Lung (tissue), 12 donors: Measurements from ENCODE around the gene ZNF576. TPM values are rescaled to one million over a fixed set of nuclear protein-coding genes. Genes with fewer than 3 reads are reported as not detected.

Experiments used
- ATAC-seq: fragments of 200-7000 bp; cut with Tn5 transposase; one replicate; pipeline ENCODE4 v1.9.1; 2020; ENCODE audit warnings: moderate number of reproducible peaks; ENCODE audit not compliant: insufficient read depth, low FRiP score
- DNase-seq, 3 donors: peaks; one replicate each; pipeline ENCODE4 v3.0.0-alpha.2; 2013 to 2017
- H3K27ac ChIP-seq, 2 donors: one replicate each; pipeline ENCODE4 v1.5.1; 2013; ENCODE audit warnings: mild to moderate bottlenecking in 2 of 2, moderate library complexity in 2 of 2, control low read depth in 1 of 2, inconsistent platforms in 1 of 2, low read depth in 1 of 2, low read length in 1 of 2
- H3K27me3 ChIP-seq, 3 donors: one replicate each; pipeline ENCODE4 v1.5.1; 2013; ENCODE audit warnings: low read length in 2 of 3; ENCODE audit not compliant: control insufficient read depth in 3 of 3, insufficient read depth in 3 of 3
- H3K36me3 ChIP-seq, 4 donors: one replicate each; pipeline ENCODE4 v1.5.1; 2013; ENCODE audit warnings: low read length in 4 of 4, mild to moderate bottlenecking in 1 of 4, moderate library complexity in 1 of 4; ENCODE audit not compliant: control insufficient read depth in 4 of 4, insufficient read depth in 4 of 4
- H3K4me1 ChIP-seq, 5 donors: one replicate each; pipeline ENCODE4 v1.5.1; 2013; ENCODE audit warnings: low read length in 5 of 5, mild to moderate bottlenecking in 2 of 5, moderate library complexity in 1 of 5; ENCODE audit not compliant: control insufficient read depth in 5 of 5, insufficient read depth in 5 of 5
- H3K4me3 ChIP-seq: one replicate; pipeline ENCODE4 v1.5.1; 2013; ENCODE audit warnings: mild to moderate bottlenecking, control low read depth, moderate library complexity
- H3K9ac ChIP-seq, 2 donors: one replicate each; pipeline ENCODE4 v1.5.1; 2013; ENCODE audit warnings: low read length in 2 of 2, control low read depth in 1 of 2; ENCODE audit not compliant: insufficient read depth in 1 of 2
- H3K9me3 ChIP-seq, 4 donors: one replicate each; pipeline ENCODE4 v1.5.1; 2013; ENCODE audit warnings: low read length in 3 of 4, mild to moderate bottlenecking in 1 of 4, moderate library complexity in 1 of 4; ENCODE audit not compliant: control insufficient read depth in 4 of 4, insufficient read depth in 3 of 4
- WGBS, 2 donors: extraction: QIAGEN DNeasy Blood & Tissue Kit; methylation state at CpG; one replicate each; pipeline ENCODE4 v1.1.7; 2013; 5-methylcytosine and 5-hydroxymethylcytosine counted together
- polyA plus RNA-seq, 2 donors: library from polyadenylated mRNA; stranded (reverse); fragments of 200-250 nt; gene quantifications; one replicate each; pipeline ENCODE4 v1.2.1, GENCODE V29; 2013
- total RNA-seq, 2 donors: library from RNA; depleted of rRNA in 1 of 2; stranded (reverse); fragments of >200 nt in 1 of 2; gene quantifications; one replicate each; pipeline ENCODE4 v1.2.1, GENCODE V29; 2014 to 2021
- TF ChIP-seq, protein P1 (sequence below): IDR thresholded peaks from 2 replicates; pipeline ENCODE4 v1.5.1; 2012; ENCODE audit warnings: mild to moderate bottlenecking; ENCODE audit errors: control extremely low read depth, extremely low read depth
- donor health status: control.
- donor health status: control.
- donor health status: Bipolar disorder and iron deficiency.
- donor health status: healthy.
- donor health status: DM: yes; HTN: yes; CAD: no.

The ZNF576 gene
- total and polyA plus RNA-seq, 4 donors, result 5.8 to 17.2 (median 12.3) TPM

DNA sequence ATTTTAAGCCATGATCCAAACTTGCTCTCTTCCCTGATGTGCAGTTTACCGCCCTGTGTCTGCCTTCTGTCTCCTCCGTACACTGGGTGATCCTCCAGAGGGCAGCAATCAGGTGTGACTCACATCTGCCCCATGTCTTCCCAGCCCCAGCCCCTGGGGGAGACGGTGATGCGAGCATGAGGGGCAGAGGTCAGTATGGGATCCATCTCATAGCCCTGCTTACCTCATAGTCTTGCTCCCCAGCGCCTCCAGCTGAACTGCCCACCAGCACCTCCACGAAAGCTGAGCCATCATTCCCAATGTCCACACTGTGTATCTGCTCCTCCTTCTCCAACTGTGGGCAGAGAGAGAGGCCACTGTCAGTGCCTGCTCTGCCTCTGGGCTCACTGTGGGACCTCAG lies 35.7 kb upstream of the ZNF576 start:
- H3K9ac ChIP-seq, result no peak overlapping the region
- peaks cover 0 to 28% (median 13%) of the 10 kb centered on the region in 4 donors for H3K36me3 ChIP-seq
- H3K4me3 ChIP-seq, result no peak overlapping the region
- no peaks in the 10 kb centered on the region for H3K9me3 ChIP-seq
- H3K4me1 ChIP-seq, result peaks cover 0 to 13% (median 0%) of the 10 kb centered on the region in 5 donors
- ATAC-seq (no peak), DNase-seq (no peak)
- H3K27me3 ChIP-seq, result no peaks in the 10 kb centered on the region
- TF ChIP-seq, protein P1, sequence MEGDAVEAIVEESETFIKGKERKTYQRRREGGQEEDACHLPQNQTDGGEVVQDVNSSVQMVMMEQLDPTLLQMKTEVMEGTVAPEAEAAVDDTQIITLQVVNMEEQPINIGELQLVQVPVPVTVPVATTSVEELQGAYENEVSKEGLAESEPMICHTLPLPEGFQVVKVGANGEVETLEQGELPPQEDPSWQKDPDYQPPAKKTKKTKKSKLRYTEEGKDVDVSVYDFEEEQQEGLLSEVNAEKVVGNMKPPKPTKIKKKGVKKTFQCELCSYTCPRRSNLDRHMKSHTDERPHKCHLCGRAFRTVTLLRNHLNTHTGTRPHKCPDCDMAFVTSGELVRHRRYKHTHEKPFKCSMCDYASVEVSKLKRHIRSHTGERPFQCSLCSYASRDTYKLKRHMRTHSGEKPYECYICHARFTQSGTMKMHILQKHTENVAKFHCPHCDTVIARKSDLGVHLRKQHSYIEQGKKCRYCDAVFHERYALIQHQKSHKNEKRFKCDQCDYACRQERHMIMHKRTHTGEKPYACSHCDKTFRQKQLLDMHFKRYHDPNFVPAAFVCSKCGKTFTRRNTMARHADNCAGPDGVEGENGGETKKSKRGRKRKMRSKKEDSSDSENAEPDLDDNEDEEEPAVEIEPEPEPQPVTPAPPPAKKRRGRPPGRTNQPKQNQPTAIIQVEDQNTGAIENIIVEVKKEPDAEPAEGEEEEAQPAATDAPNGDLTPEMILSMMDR, result no peak
- no peak overlapping the region for H3K27ac ChIP-seq
- 89 to 90% methylated on average over 6 of the region's 6 CpGs for WGBS, 2 donors

DNA sequence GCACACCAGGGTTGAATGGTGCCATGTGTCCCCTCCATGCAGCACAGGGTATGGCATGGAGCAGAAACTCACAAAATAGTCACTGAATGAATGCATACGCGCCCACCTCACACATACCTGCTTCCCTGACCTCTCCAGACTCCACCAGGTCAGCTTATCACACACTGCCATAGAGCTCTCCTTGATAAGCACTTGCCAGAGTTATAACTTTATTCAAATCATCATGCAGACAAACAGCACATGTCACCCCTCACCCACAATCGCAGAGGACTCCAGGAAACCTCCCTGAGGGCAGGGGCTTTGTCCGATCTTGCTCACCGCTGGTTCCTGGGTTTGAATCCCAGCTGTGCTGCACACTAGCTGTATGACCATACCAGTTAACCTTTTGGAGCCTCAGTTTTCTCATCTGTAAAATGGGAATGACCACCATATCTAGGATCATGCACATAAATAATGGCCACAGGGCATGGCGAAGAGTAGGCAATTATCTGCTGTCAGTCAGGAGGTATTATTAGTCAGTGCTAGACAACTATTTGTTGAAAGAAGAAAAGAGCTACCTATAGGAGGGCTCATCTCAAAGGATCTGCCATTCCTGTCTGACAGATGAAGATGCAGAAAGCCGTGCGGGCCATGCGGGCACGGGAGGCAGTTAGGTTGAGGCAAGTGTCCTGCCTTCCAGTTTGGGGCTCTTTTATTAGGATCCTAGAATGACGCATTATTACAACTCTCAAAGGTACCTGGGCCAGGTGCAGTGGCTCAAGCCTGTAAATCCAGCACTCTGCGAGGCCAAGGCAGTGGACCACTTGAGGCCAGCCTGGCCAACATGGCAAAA lies 35.0 kb upstream of the ZNF576 start:
- DNase-seq, result no peak
- H3K9me3 ChIP-seq, result no peaks in the 10 kb centered on the region
- no peak overlapping the region for H3K4me3 ChIP-seq
- H3K27me3 ChIP-seq, result no peaks in the 10 kb centered on the region
- ATAC-seq, result no peak
- no peak overlapping the region for H3K27ac ChIP-seq
- peaks cover 0 to 28% (median 11%) of the 10 kb centered on the region in 4 donors for H3K36me3 ChIP-seq
- TF ChIP-seq, protein P1, result no peak
- H3K9ac ChIP-seq, result no peak overlapping the region
- H3K4me1 ChIP-seq, result peaks cover 0 to 13% (median 0%) of the 10 kb centered on the region in 5 donors
- WGBS, 2 donors, result 91 to 93% methylated on average over 12 of the region's 12 CpGs

DNA sequence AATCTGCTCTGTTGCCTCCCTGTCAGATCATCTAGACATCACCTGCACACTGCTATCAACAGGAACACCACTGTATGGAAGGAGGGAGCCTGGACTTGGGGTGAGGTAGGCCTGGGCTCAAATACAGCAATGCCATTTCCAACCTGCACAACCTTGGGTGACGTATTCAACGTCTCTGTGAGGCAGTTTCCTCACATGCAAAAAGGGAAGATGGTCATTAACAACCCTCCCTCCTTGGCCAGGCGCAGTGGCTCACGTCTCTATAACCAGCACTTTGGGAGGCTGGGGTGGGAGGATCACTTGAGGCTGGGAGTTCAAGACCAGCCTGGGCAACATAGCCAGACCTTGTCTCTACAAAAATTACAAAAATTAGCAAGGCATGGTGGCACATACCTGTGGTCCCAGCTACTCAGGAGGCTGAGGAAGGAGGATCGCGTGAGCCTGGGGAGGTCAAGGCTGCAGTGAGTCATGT lies 34.1 kb upstream of the ZNF576 start:
- ATAC-seq, result no peak
- H3K27ac ChIP-seq, result peak overlapping the region in 1 of 2 donors; percentile 60
- WGBS, 2 donors, result 33 to 64% methylated on average over 6 of the region's 6 CpGs

More for the DNA sequence above, 34.1 kb upstream of the ZNF576 start:
- no peak overlapping the region for H3K4me3 ChIP-seq
- H3K9ac ChIP-seq, result no peak overlapping the region
- no peak for DNase-seq
- no peaks in the 10 kb centered on the region for H3K9me3 ChIP-seq
- TF ChIP-seq, protein P1, result no peak
- H3K4me1 ChIP-seq, result peaks cover 0 to 13% (median 0%) of the 10 kb centered on the region in 5 donors
- H3K36me3 ChIP-seq, result peaks cover 0 to 28% (median 11%) of the 10 kb centered on the region in 4 donors
- no peaks in the 10 kb centered on the region for H3K27me3 ChIP-seq
